Lower leg skin (tissue), 3 donors: ENCODE results near the gene GDPD4.

ENCODE experiments used
- POLR2A ChIP-seq, 2 donors: fragments of 450-650 bp; IDR thresholded peaks; one replicate each; pipeline ENCODE4 v1.6.1; 2016 to 2017; ENCODE audit warnings: antibody characterized with exemption in 2 of 2, mild to moderate bottlenecking in 1 of 2, moderate library complexity in 1 of 2
- TF ChIP-seq, protein P1 (sequence below), 3 donors: fragments of 450-650 bp; IDR thresholded peaks; one replicate each; pipeline ENCODE4 v1.5.1; 2016; ENCODE audit warnings: antibody characterized with exemption in 3 of 3, mild to moderate bottlenecking in 3 of 3, moderate library complexity in 2 of 3

DNA sequence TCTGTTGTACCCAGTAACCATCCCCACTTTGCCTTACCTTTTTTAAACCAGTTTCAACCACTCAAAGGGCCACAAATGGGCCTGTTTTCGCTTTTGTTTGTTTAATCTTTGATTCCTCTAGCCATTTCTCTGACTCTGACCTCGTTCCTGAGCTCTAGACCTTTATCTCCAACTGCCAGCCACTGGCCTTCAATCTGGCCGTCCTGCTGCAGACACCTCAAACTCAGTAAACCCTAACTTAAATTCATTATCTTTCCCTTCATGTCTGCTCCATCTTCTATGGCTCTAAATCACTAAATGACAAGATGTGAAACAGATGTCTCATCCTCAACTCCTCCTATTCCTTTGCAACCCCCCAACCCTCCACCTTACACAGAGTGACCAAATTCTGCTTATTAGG lies 1.3 kb upstream of the GDPD4 start:
- TF ChIP-seq, protein P1, sequence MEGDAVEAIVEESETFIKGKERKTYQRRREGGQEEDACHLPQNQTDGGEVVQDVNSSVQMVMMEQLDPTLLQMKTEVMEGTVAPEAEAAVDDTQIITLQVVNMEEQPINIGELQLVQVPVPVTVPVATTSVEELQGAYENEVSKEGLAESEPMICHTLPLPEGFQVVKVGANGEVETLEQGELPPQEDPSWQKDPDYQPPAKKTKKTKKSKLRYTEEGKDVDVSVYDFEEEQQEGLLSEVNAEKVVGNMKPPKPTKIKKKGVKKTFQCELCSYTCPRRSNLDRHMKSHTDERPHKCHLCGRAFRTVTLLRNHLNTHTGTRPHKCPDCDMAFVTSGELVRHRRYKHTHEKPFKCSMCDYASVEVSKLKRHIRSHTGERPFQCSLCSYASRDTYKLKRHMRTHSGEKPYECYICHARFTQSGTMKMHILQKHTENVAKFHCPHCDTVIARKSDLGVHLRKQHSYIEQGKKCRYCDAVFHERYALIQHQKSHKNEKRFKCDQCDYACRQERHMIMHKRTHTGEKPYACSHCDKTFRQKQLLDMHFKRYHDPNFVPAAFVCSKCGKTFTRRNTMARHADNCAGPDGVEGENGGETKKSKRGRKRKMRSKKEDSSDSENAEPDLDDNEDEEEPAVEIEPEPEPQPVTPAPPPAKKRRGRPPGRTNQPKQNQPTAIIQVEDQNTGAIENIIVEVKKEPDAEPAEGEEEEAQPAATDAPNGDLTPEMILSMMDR (IDR thresholded peaks at IDR 0.05): no peak
- TF ChIP-seq POLR2A (IDR thresholded peaks at IDR 0.05): no peak
